ENCODE measurements around the gene MTMR1.

The MTMR1 gene

DNA sequence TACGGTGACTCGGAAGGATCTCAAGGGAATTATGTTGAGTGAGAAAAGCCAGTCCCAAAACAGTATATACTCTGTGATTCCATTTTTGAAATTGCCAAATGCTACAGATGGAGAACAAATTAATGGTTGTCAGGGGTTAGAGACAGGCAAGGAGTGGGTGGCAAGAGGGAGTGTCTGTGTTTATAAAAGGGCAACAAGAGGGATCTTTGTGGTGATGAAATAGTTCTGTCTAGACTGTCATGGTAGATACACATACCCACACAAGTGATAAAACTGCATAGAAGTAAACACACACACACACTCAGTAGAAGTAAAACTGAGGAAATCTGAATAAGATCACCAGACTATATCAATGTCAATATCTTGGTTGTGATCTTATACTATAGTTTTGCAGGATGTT, 112.5 kb downstream of the MTMR1 start:
- no peak for DNase-seq

DNA sequence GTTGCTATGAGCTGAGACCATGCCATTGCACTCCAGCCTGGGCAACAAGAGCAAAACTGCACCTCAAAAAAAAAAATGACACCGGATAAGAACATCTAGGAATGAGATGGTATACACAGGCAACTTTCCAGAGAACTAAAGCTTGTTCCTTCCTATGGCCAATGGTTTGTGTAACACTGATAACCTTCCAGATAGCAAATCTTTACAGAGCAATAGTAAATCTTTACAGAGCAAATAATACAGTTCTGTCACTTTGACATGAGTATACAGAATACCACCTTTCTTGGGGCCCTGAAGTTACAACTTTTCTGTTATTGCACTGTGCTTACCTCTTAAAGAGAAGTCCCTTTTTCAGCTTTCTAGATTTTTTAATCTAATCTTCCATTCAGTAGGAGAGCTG, 113.6 kb downstream of the MTMR1 start:
- DNase-seq, result no peak

DNA sequence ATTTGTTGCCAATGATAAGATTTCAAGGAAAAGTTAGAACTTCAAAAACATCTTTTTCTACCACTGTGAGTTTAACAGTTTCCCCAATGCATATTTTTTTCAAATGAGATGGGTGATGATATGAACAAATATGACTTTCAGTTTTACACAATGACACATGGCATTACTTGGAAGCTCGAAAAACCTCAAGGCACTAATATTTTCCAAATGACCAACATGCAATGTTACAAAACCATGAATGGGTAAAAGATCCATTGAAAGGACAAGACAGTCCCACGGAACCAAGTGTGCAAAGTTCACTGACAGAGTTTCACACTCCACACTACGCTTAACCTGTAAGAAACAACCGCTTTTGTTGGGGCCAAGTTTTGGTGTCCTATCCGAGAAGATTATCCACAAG, 120.7 kb downstream of the MTMR1 start:
- DNase-seq, result no peak

Measured in NCI-H2171 (cell line).